Measurements from ENCODE around the gene TRIM65.
"Not testable (repeated sequence)": the region's sequence is repeated elsewhere in the genome, so short reads cannot be mapped to it uniquely, and the experiment has no call there.

TRIM65 gene

GRCh38 chr17:75851693-75851991 lies 45.1 kb downstream of the TRIM65 start:
- not testable (repeated sequence) for DNase-seq (ENCODE audit: low spot score)

- DNase-seq (ENCODE audit: low spot score), result no peak
Measured at GRCh38 chr17:75850928-75851692, 45.6 kb downstream of the TRIM65 start.

- DNase-seq (ENCODE audit: low spot score), result no peak
Measured at GRCh38 chr17:75849724-75850123, 47.0 kb downstream of the TRIM65 start.

GRCh38 chr17:75849279-75849646 lies 47.5 kb downstream of the TRIM65 start:
- no peak for DNase-seq (ENCODE audit: low spot score)

- DNase-seq (ENCODE audit: low spot score), result peak; percentile 82
Measured at GRCh38 chr17:75848523-75849278, 48.0 kb downstream of the TRIM65 start.

GRCh38 chr17:75847614-75848522 lies 48.9 kb downstream of the TRIM65 start:
- DNase-seq (ENCODE audit: low spot score), result no peak

GRCh38 chr17:75846692-75847613 lies 49.8 kb downstream of the TRIM65 start:
- no peak for DNase-seq (ENCODE audit: low spot score)

GRCh38 chr17:75845933-75846691 lies 50.6 kb downstream of the TRIM65 start:
- DNase-seq (ENCODE audit: low spot score), result no peak

- peak; percentile 74 for DNase-seq (ENCODE audit: low spot score)
Measured at GRCh38 chr17:75845058-75845711, 51.6 kb downstream of the TRIM65 start.

- no peak for DNase-seq (ENCODE audit: low spot score)
Measured at GRCh38 chr17:75844530-75845057, 52.2 kb downstream of the TRIM65 start.

- DNase-seq (ENCODE audit: low spot score), result peak; percentile 64
Measured at GRCh38 chr17:75843577-75844529, 52.9 kb downstream of the TRIM65 start, which contains the start of gene UNC13D. Gene UNC13D, minus strand, starts transcription at chr17:75844404. Its CDS starts 67 bp downstream, at chr17:75844337.

- DNase-seq (ENCODE audit: low spot score), result peak; percentile 25
Measured at GRCh38 chr17:75842963-75843576, 53.7 kb downstream of the TRIM65 start.

GRCh38 chr17:75842411-75842810 lies 54.3 kb downstream of the TRIM65 start:
- DNase-seq (ENCODE audit: low spot score), result no peak

GRCh38 chr17:75840799-75841164 lies 56.0 kb downstream of the TRIM65 start:
- DNase-seq (ENCODE audit: low spot score), result no peak

- no peak for DNase-seq (ENCODE audit: low spot score)
Measured at GRCh38 chr17:75839942-75840798, 56.6 kb downstream of the TRIM65 start.

Data from activated CD4-positive, alpha-beta T cell treated with anti-CD3 and anti-CD28 coated beads, Interleukin-2, Interleukin-4, amounts not matched to agents 100 ng/mL and 50 ng/mL, durations not matched to agents 16 hours and 8 hours (primary cell).